CD4-positive, alpha-beta T cell (primary cell): ENCODE measurements around the gene CTDSP2. TPM values are rescaled to one million over a fixed set of nuclear protein-coding genes. Genes with fewer than 3 reads are reported as not detected.
A peak's percentile ranks its signal among the peaks of the same experiment; 100 is the strongest.

Experiments used
- ATAC-seq: fragments of 200-7000 bp; cut with Tn5 transposase; one replicate; pipeline ENCODE4 v1.10.0; 2022; ENCODE audit warnings: mild to moderate bottlenecking; ENCODE audit not compliant: poor library complexity
- CTCF ChIA-PET: fragments of 350-600 bp; sonication (Branson Sonifier 250); formaldehyde crosslinking; loops from one replicate; lab custom pipeline; 2021; ENCODE audit warnings: antibody characterized with exemption, inconsistent platforms; lab: Charles Lee
- POLR2A ChIA-PET: fragments of 350-600 bp; sonication (Branson Sonifier 250); formaldehyde crosslinking; loops from one replicate; lab custom pipeline; 2021; ENCODE audit warnings: antibody characterized with exemption, inconsistent platforms; lab: Charles Lee
- DNase-seq, 14 experiments: peaks; one replicate each; pipeline ENCODE4 v3.0.0-alpha.2; 2013 to 2020; ENCODE audit warnings: mixed read lengths in 2 of 14
- H3K27ac ChIP-seq, 2 donors: one replicate each; pipeline versions ENCODE4 v1.5.1 to v1.7.0; 2013; ENCODE audit warnings: low read length in 2 of 2, low read depth in 1 of 2, mild to moderate bottlenecking in 1 of 2
- H3K27me3 ChIP-seq, 2 experiments: 1 replicate in 1 of 2; 2 replicates in 1 of 2; pipeline versions ENCODE4 v1.6.1 to v1.7.0; 2013; ENCODE audit warnings: low read length in 2 of 2, control low read depth in 1 of 2, mild to moderate bottlenecking in 1 of 2, moderate library complexity in 1 of 2; ENCODE audit not compliant: insufficient read depth in 2 of 2, control insufficient read depth in 1 of 2
- H3K36me3 ChIP-seq: one replicate; pipeline ENCODE4 v1.6.1; 2013; ENCODE audit warnings: low read length, control low read depth; ENCODE audit not compliant: insufficient read depth
- H3K4me1 ChIP-seq: one replicate; pipeline ENCODE4 v1.6.1; 2013; ENCODE audit warnings: low read length, control low read depth; ENCODE audit not compliant: insufficient read depth
- H3K4me3 ChIP-seq: one replicate; pipeline ENCODE4 v1.5.1; 2013; ENCODE audit warnings: mild to moderate bottlenecking, low read length, moderate library complexity
- H3K9me3 ChIP-seq, 2 experiments: 1 replicate in 1 of 2; 2 replicates in 1 of 2; pipeline versions ENCODE4 v1.6.1 to v1.7.0; 2013; ENCODE audit warnings: low read length in 2 of 2, mild to moderate bottlenecking in 2 of 2, control low read depth in 1 of 2, moderate library complexity in 1 of 2; ENCODE audit not compliant: control insufficient read depth in 1 of 2, insufficient read depth in 1 of 2
- H3K27ac Mint-ChIP-seq: one replicate; pipeline ENCODE4 v1.8.0; 2020; ENCODE audit warnings: mixed read lengths
- H3K27me3 Mint-ChIP-seq: one replicate; pipeline ENCODE4 v1.8.0; 2021; ENCODE audit warnings: mixed read lengths
- H3K36me3 Mint-ChIP-seq: one replicate; pipeline ENCODE4 v1.8.0; 2021; ENCODE audit warnings: low read depth, mixed read lengths
- H3K4me1 Mint-ChIP-seq: one replicate; pipeline ENCODE4 v1.8.0; 2021; ENCODE audit warnings: low read depth, mixed read lengths
- H3K4me3 Mint-ChIP-seq: one replicate; pipeline ENCODE4 v1.8.0; 2020; ENCODE audit warnings: mild to moderate bottlenecking, mixed read lengths
- H3K9me3 Mint-ChIP-seq: one replicate; pipeline ENCODE4 v1.8.0; 2020; ENCODE audit warnings: mixed read lengths
- intact Hi-C, 2 experiments: fragments of 100-400 bp; cut with DNase I in 1 of 2; cut with micrococcal nuclease in 1 of 2; formaldehyde crosslinking; loops; one replicate each; pipeline versions ENCODE4 v1.15.1 to v1.9.0; 2023 to 2025; cut with DNase I, micrococcal nuclease
- total RNA-seq, 174 experiments: library from RNA in 2 of 174; stranded (reverse) in 2 of 174; gene quantifications; one replicate each; pipeline ENCODE4 v1.2.3 and lab custom pipeline; 2021 to 2026
- TF ChIP-seq, protein P1 (sequence below): fragments of 200-600 bp; IDR thresholded peaks from one replicate; pipeline ENCODE4 v1.8.0; 2022; ENCODE audit warnings: antibody characterized with exemption, mild to moderate bottlenecking

CTDSP2 gene
- total RNA-seq, 2 experiments from 2014 or later, result 86.2 to 86.4 TPM

DNA sequence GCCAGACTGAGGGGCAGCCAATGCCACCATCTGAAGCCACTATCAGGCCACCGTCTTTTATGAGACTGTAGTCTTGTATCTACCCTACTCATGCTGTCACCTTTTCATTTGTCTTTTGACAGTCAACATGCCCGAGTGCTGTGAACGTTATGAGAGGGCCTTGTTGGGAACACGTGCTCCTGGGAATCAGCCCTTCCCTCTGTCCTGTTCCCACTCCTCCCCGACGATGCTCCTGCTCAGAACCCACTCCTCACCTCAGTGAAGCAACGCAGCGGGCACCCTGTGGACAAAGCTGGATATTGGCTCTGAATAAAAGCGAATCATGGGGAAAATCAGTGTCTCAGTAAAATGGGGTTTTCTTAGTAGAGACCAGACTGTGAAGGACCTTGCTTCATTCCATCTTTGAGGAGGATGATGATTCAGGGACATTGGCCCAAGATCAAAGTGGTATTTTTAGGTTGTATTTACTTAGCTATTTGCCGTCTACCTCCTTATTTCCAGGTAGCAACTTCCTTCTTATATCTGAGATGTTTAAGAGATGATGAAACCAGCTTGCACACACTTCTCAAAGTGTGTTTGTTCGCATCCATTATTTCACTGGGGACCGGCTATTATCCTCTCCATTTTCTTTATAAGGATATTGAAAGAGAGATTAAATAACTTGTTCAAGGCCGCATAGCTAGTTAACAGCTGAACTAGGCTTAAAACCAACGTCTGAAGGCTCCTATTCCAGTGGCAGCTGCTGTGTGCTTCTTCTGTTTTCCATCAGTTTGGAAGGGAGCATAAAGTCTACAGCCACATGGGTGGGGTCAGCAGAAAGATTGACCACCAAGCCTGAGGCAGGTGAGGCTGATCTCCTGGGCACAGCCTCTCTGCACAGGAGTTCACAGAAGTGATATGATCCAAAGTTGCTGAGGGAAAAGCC, 43.9 kb upstream of the CTDSP2 start:
- H3K9me3 Mint-ChIP-seq, result no peaks in the 10 kb centered on the region
- CTCF ChIA-PET, result no interaction called here
- H3K27me3 Mint-ChIP-seq, result no peaks in the 10 kb centered on the region
- H3K4me3 Mint-ChIP-seq, result no peak overlapping the region
- intact Hi-C loops, result no loop called here
- Histone ChIP-seq H3K27me3 (peaks cover 0 to 4% of the 10 kb centered on the region in 2 experiments), H3K4me3 (no peak overlapping the region), H3K27ac (no peak overlapping the region), H3K4me1 (peaks cover 45% of the 10 kb centered on the region), H3K36me3 (no peaks in the 10 kb centered on the region), H3K9me3 (peaks cover 0 to 3% of the 10 kb centered on the region in 2 experiments)
- peaks cover 27% of the 10 kb centered on the region for H3K4me1 Mint-ChIP-seq
- H3K27ac Mint-ChIP-seq, result no peak overlapping the region
- no peaks in the 10 kb centered on the region for H3K36me3 Mint-ChIP-seq
- TF ChIP-seq, protein P1, sequence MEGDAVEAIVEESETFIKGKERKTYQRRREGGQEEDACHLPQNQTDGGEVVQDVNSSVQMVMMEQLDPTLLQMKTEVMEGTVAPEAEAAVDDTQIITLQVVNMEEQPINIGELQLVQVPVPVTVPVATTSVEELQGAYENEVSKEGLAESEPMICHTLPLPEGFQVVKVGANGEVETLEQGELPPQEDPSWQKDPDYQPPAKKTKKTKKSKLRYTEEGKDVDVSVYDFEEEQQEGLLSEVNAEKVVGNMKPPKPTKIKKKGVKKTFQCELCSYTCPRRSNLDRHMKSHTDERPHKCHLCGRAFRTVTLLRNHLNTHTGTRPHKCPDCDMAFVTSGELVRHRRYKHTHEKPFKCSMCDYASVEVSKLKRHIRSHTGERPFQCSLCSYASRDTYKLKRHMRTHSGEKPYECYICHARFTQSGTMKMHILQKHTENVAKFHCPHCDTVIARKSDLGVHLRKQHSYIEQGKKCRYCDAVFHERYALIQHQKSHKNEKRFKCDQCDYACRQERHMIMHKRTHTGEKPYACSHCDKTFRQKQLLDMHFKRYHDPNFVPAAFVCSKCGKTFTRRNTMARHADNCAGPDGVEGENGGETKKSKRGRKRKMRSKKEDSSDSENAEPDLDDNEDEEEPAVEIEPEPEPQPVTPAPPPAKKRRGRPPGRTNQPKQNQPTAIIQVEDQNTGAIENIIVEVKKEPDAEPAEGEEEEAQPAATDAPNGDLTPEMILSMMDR, result no peak
- POLR2A ChIA-PET, result no interaction called here
- DNase-seq (no peak), ATAC-seq (no peak)

DNA sequence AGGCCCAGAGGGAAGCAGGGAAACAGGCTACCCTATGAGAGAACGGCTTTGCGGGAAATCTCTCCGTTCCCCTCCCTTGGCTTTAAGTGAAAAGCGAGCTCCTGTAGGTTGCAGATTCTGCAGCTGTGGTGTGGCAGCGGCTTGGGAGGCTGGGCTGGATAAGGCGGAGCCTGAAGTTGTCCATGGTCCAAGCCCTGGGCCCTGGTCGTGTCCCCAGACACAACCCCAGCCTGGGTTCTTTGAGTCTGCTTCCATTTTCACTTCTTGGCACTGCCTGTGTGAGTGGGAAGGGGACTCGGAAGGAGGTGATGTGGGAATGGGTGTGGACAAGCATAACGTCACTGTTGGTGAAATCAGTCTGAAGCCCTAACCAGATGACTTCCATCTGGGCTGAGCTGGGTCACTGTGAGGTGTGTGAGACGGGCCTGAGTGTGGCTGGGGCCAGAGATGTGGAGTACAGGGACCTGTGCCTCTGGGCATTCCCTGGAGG, 43.0 kb upstream of the CTDSP2 start:
- TF ChIP-seq, protein P1, result no peak
- ATAC-seq (no peak), DNase-seq (no peak)
- no peak overlapping the region for H3K4me3 Mint-ChIP-seq
- no peaks in the 10 kb centered on the region for H3K36me3 ChIP-seq
- peaks cover 5 to 12% of the 10 kb centered on the region in 2 experiments for H3K9me3 ChIP-seq
- no peak overlapping the region for H3K27ac Mint-ChIP-seq
- H3K27me3 ChIP-seq, result peaks cover 0 to 4% of the 10 kb centered on the region in 2 experiments
- no peaks in the 10 kb centered on the region for H3K27me3 Mint-ChIP-seq
- no peak overlapping the region for H3K27ac ChIP-seq
- H3K4me1 ChIP-seq, result peaks cover 36% of the 10 kb centered on the region
- ChIA-PET CTCF (interaction anchor here (0.7 kb wide), 1 partner anchor 16 kb away, joined by 3 read pairs; no protein-coding TSS in a partner anchor), POLR2A (interaction anchor here (2.4 kb wide), 1 partner anchor 8 kb away, joined by 20 read pairs; no protein-coding TSS in a partner anchor)
- intact Hi-C loops, result no loop called here
- H3K4me1 Mint-ChIP-seq, result peaks cover 18% of the 10 kb centered on the region
- no peak overlapping the region for H3K4me3 ChIP-seq
- no peaks in the 10 kb centered on the region for H3K36me3 Mint-ChIP-seq
- no peaks in the 10 kb centered on the region for H3K9me3 Mint-ChIP-seq

DNA sequence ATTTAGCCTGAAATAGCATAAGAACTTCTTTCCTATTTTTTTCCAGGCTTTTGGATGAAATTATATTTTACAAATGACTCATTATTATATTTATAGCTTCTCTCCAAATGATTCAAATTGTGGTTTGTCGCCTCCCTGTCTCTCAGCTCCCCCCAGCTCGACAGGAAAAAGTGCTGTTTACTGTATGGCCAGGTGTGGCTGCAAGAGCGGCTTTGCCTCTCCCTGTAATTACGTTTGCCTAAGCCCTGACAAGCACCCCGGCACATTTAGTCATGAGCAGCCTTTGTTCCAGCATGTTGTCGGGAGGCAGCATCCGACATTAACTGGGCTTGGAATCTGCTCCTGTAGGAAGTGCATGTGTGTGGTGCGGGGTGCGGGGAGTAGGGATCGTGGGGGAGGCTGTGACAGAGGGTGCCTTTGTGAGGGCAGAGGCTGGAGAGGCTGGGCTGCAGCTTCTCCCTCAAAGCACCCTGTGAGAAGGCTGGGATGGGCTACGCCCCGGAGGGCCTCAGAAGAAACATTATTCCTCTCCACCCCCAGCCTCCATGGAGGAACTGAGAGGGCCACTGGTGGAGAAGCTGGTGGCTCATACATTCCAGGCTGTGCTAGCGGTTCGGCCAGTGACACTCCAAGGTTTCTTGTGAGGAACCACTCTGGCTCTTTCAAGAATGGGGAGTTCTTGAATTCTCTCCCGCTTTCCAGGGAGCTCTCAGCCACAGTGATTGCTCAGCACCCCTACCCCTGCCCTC, 42.1 kb upstream of the CTDSP2 start:
- no peak overlapping the region for H3K4me3 Mint-ChIP-seq
- H3K9me3 ChIP-seq, result peaks cover 5 to 14% of the 10 kb centered on the region in 2 experiments
- intact Hi-C loops, result no loop called here
- no peak overlapping the region for H3K4me3 ChIP-seq
- no peak overlapping the region for H3K27ac ChIP-seq
- H3K27me3 ChIP-seq, result peaks cover 0 to 4% of the 10 kb centered on the region in 2 experiments
- no peaks in the 10 kb centered on the region for H3K36me3 ChIP-seq
- no peaks in the 10 kb centered on the region for H3K27me3 Mint-ChIP-seq
- POLR2A ChIA-PET, result interaction anchor here (0.9 to 2.4 kb wide), 9 partner anchors 9 to 133 kb away, joined by 3 to 20 read pairs (median 3); partner anchors contain the start of gene CTDSP2
- CTCF ChIA-PET, result interaction anchor here (0.7 to 1.3 kb wide), 4 partner anchors 10 to 40 kb away, joined by 3 to 4 read pairs (median 3); no protein-coding TSS in a partner anchor
- peak overlapping the region; percentile 68 for H3K27ac Mint-ChIP-seq
- peaks cover 4% of the 10 kb centered on the region for H3K36me3 Mint-ChIP-seq
- peaks cover 13% of the 10 kb centered on the region for H3K4me1 Mint-ChIP-seq
- TF ChIP-seq, protein P1, result no peak
- DNase-seq (peak in 11 of 14 experiments; percentile 12 to 63 (median 41)), ATAC-seq (peak; percentile 95)
- H3K4me1 ChIP-seq, result peaks cover 26% of the 10 kb centered on the region
- peaks cover 3% of the 10 kb centered on the region for H3K9me3 Mint-ChIP-seq
